GM06990 (cell line): Measurements from ENCODE around the gene MYCN.

Experiments
- DNase-seq: peaks from one replicate; pipeline ENCODE4 v3.0.0-alpha.2; 2011; ENCODE audit not compliant: insufficient read length; ENCODE audit errors: extremely low read depth
- H3K27me3 ChIP-seq: replicated peaks from 2 replicates; pipeline ENCODE4 v1.6.0; 2011; ENCODE audit warnings: low read length; ENCODE audit not compliant: control insufficient read depth, insufficient read depth
- H3K36me3 ChIP-seq: 2 replicates; pipeline ENCODE4 v1.5.1; 2011; ENCODE audit warnings: low read length; ENCODE audit not compliant: control insufficient read depth, insufficient read depth
- H3K4me3 ChIP-seq: replicated peaks from 2 replicates; pipeline ENCODE4 v1.5.1; 2011; ENCODE audit warnings: low read depth, mild to moderate bottlenecking, control low read depth, low read length
- TF ChIP-seq, protein P1 (sequence below): IDR thresholded peaks from 2 replicates; pipeline ENCODE4 v1.5.1; 2011; ENCODE audit warnings: low read length, control low read depth, mild to moderate bottlenecking, inconsistent platforms; ENCODE audit not compliant: insufficient read depth, poor library complexity, severe bottlenecking

Gene MYCN

DNA sequence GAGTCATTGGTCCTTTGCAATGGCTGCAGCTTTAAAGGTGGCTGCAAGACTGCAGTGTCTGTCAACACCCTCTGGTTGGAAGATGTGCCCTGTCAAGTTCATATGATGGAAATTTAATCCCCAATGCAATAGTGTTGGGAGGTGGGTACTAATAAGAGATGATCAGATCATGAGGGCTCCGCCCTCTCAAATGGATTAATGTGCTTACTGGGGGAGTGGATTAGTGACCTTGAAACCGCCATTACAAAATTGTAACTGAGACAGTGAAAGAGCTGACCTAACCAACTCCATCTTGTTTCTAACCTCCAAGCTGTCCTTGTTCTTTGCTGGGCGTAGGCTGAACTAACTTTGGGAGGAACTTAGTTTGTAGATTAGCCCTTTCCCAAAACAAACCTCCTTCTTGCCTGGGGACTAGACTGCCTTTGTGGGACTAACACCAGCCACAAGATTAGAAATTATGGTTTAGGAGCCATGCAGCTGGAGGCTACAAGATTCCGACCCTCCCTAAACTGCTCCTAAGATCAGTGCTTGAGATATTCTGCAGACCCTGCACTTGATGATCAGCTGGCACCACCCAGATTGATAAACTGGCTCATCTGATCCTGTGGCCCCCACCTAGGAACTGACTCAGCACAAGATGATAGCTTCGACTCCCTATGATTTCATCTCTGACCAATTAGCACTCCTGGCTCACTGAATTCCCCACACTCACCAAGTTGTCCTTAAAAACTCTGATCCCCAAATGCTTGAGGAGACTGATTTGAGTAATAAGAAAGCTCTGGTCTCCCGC lies 13.7 kb downstream of the MYCN start:
- no peak overlapping the region for H3K4me3 ChIP-seq
- TF ChIP-seq, protein P1, sequence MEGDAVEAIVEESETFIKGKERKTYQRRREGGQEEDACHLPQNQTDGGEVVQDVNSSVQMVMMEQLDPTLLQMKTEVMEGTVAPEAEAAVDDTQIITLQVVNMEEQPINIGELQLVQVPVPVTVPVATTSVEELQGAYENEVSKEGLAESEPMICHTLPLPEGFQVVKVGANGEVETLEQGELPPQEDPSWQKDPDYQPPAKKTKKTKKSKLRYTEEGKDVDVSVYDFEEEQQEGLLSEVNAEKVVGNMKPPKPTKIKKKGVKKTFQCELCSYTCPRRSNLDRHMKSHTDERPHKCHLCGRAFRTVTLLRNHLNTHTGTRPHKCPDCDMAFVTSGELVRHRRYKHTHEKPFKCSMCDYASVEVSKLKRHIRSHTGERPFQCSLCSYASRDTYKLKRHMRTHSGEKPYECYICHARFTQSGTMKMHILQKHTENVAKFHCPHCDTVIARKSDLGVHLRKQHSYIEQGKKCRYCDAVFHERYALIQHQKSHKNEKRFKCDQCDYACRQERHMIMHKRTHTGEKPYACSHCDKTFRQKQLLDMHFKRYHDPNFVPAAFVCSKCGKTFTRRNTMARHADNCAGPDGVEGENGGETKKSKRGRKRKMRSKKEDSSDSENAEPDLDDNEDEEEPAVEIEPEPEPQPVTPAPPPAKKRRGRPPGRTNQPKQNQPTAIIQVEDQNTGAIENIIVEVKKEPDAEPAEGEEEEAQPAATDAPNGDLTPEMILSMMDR: no peak
- H3K36me3 ChIP-seq: no peaks in the 10 kb centered on the region
- no peaks in the 10 kb centered on the region; the same call in 1 of the 2 replicates for H3K27me3 ChIP-seq
- no peak for DNase-seq

DNA sequence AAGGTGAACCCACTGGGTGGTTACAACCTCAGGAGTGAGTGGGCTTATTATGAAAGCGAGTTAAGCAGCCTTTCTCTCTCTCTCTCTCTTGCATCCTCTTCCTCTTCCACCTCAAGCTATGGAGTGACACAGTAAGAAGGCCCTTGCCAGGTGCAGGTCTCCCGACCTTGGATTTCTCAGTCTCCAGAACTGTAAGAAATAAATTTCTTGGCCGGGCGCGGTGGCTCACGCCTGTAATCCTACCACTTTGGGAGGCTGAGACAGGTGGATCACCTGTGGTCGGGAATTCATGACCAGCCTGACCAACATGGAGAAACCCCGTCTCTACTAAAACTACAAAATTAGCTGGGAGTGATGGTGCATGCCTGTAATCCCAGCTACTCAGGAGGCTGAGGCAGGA lies 14.4 kb downstream of the MYCN start:
- H3K36me3 ChIP-seq: no peaks in the 10 kb centered on the region
- TF ChIP-seq, protein P1: no peak
- DNase-seq: no peak
- no peaks in the 10 kb centered on the region; the same call in 1 of the 2 replicates for H3K27me3 ChIP-seq
- H3K4me3 ChIP-seq: no peak overlapping the region

DNA sequence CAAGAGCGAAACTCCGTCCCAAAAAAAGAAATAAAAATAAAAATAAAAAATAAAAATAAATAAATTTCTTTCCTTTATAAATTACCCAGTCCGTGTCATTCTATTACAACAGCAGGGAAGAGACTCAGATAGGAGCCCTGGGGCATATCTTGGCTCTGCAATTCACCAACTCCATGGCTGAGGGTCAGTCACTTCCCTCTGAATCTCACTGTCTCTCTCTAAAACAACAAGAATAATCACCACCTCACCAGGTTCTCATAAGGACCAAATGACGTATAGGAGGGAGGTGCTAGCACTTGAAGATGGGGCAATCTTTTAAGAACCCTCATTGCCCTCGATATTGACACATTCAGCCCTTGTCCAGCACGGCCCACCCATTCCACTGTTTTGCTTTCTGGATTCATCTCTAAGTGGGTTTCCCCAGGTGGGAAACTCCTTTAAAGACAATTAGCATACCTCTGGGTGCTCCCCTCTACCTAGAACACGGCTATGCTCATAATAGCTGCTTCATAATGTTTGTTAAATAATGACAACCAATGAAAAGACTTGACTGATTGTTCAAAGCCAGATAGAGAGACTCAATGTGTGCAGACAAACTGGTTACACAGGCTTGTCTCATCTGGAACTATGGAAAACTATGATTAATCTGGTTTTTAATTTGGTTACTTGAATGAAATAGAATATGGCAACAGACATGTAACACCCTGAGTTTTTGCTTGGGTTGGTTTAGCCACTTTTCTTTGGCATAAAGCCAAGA lies 15.1 kb downstream of the MYCN start:
- H3K4me3 ChIP-seq: no peak overlapping the region
- no peaks in the 10 kb centered on the region; the same call in 1 of the 2 replicates for H3K27me3 ChIP-seq
- no peak for DNase-seq
- TF ChIP-seq, protein P1: no peak
- H3K36me3 ChIP-seq: no peaks in the 10 kb centered on the region

DNA sequence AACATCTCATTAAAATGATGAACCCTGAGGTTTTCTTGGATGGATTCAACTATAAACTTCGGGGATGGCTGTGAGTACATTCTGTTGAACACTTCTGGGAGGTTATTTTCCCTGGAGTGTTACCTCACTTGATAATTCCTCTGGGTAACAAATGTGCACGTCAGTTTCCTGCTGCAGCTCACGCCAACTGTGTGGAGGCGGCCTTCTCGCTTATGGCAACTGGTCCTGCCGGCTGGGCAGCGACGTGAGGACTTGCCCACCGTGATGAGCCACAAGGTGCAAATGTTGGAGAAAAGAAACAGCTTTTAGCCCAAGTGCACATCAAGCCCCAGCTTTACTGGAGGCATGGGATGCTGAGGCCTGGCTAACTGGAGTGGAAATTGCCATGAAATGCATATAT lies 15.9 kb downstream of the MYCN start:
- DNase-seq: no peak

GRCh38 chr2:15956751-15957736 lies 16.7 kb downstream of the MYCN start:
- Histone ChIP-seq H3K36me3 (no peaks in the 10 kb centered on the region), H3K4me3 (no peak overlapping the region), H3K27me3 (no peaks in the 10 kb centered on the region; the same call in 1 of the 2 replicates)
- no peak for DNase-seq
- TF ChIP-seq, protein P1: no peak

More for the DNA sequence above, 15.9 kb downstream of the MYCN start:
- no peaks in the 10 kb centered on the region for H3K36me3 ChIP-seq
- no peak overlapping the region for H3K4me3 ChIP-seq
- H3K27me3 ChIP-seq: no peaks in the 10 kb centered on the region; the same call in 1 of the 2 replicates
- TF ChIP-seq, protein P1: no peak
